ENCODE data around the gene IFT52. TPM values are rescaled to one million over a fixed set of nuclear protein-coding genes. Genes with fewer than 3 reads are reported as not detected.
A peak's percentile ranks its signal among the peaks of the same experiment; 100 is the strongest.

Gene IFT52
- polyA plus RNA-seq, 2 of the 4 experiments (the other 2 are of a cell fraction) = 26.3 to 42.2 TPM

- no peak for TF ChIP-seq NFE2L2 (conservative IDR thresholded peaks at IDR 0.05; ENCODE audit: low read length)
These were observed 75.9 kb downstream of the IFT52 start, which contains the start of gene MYBL2 (continued) for GRCh38 chr20:43666376-43667328.

- Histone ChIP-seq H3K4me1 (peaks cover 29% of the 10 kb centered on the region), H3K4me2 (peak overlapping the region; percentile 87), H3K9me3 (no peaks in the 10 kb centered on the region), H3K4me3 (peak overlapping the region; percentile 67), H3K27ac (peak overlapping the region; percentile 68 to 95)
- WGBS (ENCODE audit: missing lambda C conversion rate) = 25% methylated on average over 9 of the region's 34 CpGs
- ChIA-PET CTCF (interaction anchor here (0.5 to 1.5 kb wide), 5 partner anchors 24 to 450 kb away, joined by 3 to 5 read pairs (median 3); no protein-coding TSS in a partner anchor), POLR2A (interaction anchor here (0.6 to 0.7 kb wide), 2 partner anchors 13 to 92 kb away, joined by 6 to 10 read pairs; no protein-coding TSS in a partner anchor)
- ATAC-seq = peak; percentile 31 to 34; a peak in 4 of 6 replicates
- TF ChIP-seq HDAC2 (IDR thresholded peaks at IDR 0.05) = no peak
- TF ChIP-seq, protein P1, sequence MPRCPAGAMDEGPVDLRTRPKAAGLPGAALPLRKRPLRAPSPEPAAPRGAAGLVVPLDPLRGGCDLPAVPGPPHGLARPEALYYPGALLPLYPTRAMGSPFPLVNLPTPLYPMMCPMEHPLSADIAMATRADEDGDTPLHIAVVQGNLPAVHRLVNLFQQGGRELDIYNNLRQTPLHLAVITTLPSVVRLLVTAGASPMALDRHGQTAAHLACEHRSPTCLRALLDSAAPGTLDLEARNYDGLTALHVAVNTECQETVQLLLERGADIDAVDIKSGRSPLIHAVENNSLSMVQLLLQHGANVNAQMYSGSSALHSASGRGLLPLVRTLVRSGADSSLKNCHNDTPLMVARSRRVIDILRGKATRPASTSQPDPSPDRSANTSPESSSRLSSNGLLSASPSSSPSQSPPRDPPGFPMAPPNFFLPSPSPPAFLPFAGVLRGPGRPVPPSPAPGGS (IDR thresholded peaks at IDR 0.05) = 0 out of 3 replicates have a peak, but pooled peaks have one; percentile 8
- peak; percentile 21 to 40 for DNase-seq (ENCODE audit: low read depth in 1 of 2, low spot score in 1 of 2)
- FAIRE-seq = no peak
These were observed 76.8 kb downstream of the IFT52 start for GRCh38 chr20:43667341-43668132.

- FAIRE-seq = no peak
- Histone ChIP-seq H3K4me3 (no peak overlapping the region), H3K4me1 (peaks cover 29% of the 10 kb centered on the region), H3K4me2 (peak overlapping the region; percentile 87; the same call in 1 of the 3 replicates), H3K9me3 (no peaks in the 10 kb centered on the region), H3K27ac (0 out of 6 replicates have a peak overlapping the region, but pooled peaks of 1 of the 2 experiments have one; percentile 3)
- peak in 1 of 2 experiments; percentile 49; a peak in 3 of 6 replicates for ATAC-seq
- DNase-seq (ENCODE audit: low read depth in 1 of 2, low spot score in 1 of 2) = peak in 1 of 2 experiments; percentile 31
- TF ChIP-seq TP53 (CRISPR knock-in tag; IDR thresholded peaks at IDR 0.05) (no peak), FOSL2 (IDR thresholded peaks at IDR 0.05) (no peak), FOSL2 (CRISPR knock-in tag; IDR thresholded peaks at IDR 0.05) (peak; percentile 24; the same call in 1 of the 2 replicates)
- POLR2A ChIA-PET = no interaction called here
- 42% methylated on average over 3 of the region's 3 CpGs for WGBS (ENCODE audit: missing lambda C conversion rate)
- CTCF ChIA-PET = interaction anchor here (0.6 to 1.7 kb wide), 3 partner anchors 20 to 221 kb away, joined by 3 to 6 read pairs (median 3); no protein-coding TSS in a partner anchor
These were observed 78.6 kb downstream of the IFT52 start for GRCh38 chr20:43669332-43669731.

GRCh38 chr20:43670423-43670822 is 79.7 kb downstream of the IFT52 start:
- FAIRE-seq (no peak), ATAC-seq (no peak), DNase-seq (ENCODE audit: low read depth in 1 of 2, low spot score in 1 of 2) (no peak)
- Histone ChIP-seq H3K4me1 (peaks cover 29% of the 10 kb centered on the region), H3K9me3 (no peaks in the 10 kb centered on the region), H3K4me3 (no peak overlapping the region), H3K27ac (no peak overlapping the region), H3K4me2 (no peak overlapping the region)
- 59% methylated on average over 2 of the region's 2 CpGs for WGBS (ENCODE audit: missing lambda C conversion rate)
- ChIA-PET CTCF (interaction anchor here (1.2 to 1.7 kb wide), 3 partner anchors 10 to 222 kb away, joined by 3 to 6 read pairs (median 4); no protein-coding TSS in a partner anchor), POLR2A (no interaction called here)
- TF ChIP-seq EHF (CRISPR knock-in tag; IDR thresholded peaks at IDR 0.05) = no peak
- TF ChIP-seq HOXB5 (CRISPR knock-in tag; IDR thresholded peaks at IDR 0.05) = no peak
- no peak for TF ChIP-seq ZSCAN20 (CRISPR knock-in tag; IDR thresholded peaks at IDR 0.05)
- no peak for TF ChIP-seq FOSL2 (IDR thresholded peaks at IDR 0.05)
- no peak for TF ChIP-seq FOSL2 (CRISPR knock-in tag; IDR thresholded peaks at IDR 0.05)
- TF ChIP-seq FOXS1 (CRISPR knock-in tag; IDR thresholded peaks at IDR 0.05) = no peak
- no peak for TF ChIP-seq EP300 (IDR thresholded peaks at IDR 0.05)
- no peak for TF ChIP-seq FOSB (CRISPR knock-in tag; IDR thresholded peaks at IDR 0.05)

DNA sequence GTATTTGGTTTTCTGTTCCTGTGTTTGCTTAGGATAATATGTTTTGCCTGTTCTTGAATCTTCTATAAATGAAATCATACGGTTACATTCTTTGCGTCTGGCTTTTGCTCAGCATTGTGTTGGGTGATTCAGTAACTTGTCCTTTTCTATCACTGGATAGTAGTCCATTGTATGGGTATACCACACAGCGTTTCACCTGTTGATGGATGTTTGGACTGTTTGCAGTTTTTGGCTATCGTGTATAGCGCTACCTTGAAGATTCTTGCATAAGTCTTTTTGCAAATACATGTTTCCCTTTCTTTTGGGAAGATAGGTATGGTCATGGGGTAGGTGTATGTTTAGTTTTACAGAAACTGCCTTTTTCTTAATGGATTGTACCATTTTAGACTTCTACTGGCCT is 85.6 kb downstream of the IFT52 start:
- DNase-seq (ENCODE audit: low read depth in 1 of 2, low spot score in 1 of 2) (no peak), ATAC-seq (no peak), FAIRE-seq (no peak)
- H3K4me3 ChIP-seq = no peak overlapping the region
- 92% methylated on average over 5 of the region's 5 CpGs for WGBS (ENCODE audit: missing lambda C conversion rate)
- no peak overlapping the region for H3K4me2 ChIP-seq
- POLR2A ChIA-PET = no interaction called here
- H3K4me1 ChIP-seq = no peaks in the 10 kb centered on the region
- H3K9me3 ChIP-seq = no peaks in the 10 kb centered on the region
- CTCF ChIA-PET = no interaction called here
- no peak overlapping the region for H3K27ac ChIP-seq
- no peak for TF ChIP-seq KDM1A (IDR thresholded peaks at IDR 0.05; ENCODE audit: low read depth)
- no peak for TF ChIP-seq HMGXB4 (CRISPR knock-in tag; IDR thresholded peaks at IDR 0.05; ENCODE audit: borderline replicate concordance)
- no peak for TF ChIP-seq ZFP36 (IDR thresholded peaks at IDR 0.05; ENCODE audit: borderline replicate concordance, partially characterized antibody)
- no peak for TF ChIP-seq NFE2L2 (conservative IDR thresholded peaks at IDR 0.05; ENCODE audit: low read length)
- no peak for TF ChIP-seq SREBF2 (IDR thresholded peaks at IDR 0.05)
- TF ChIP-seq RAD21 (conservative IDR thresholded peaks at IDR 0.05 in 1 of 2, IDR thresholded peaks at IDR 0.05 in 1 of 2) = no peak
- TF ChIP-seq EHF (CRISPR knock-in tag; IDR thresholded peaks at IDR 0.05) = no peak
- no peak for TF ChIP-seq FOSL2 (IDR thresholded peaks at IDR 0.05)
- no peak for TF ChIP-seq FOSL2 (CRISPR knock-in tag; IDR thresholded peaks at IDR 0.05)
- TF ChIP-seq, protein P1 (IDR thresholded peaks at IDR 0.05) = no peak
- TF ChIP-seq RARB (CRISPR knock-in tag; IDR thresholded peaks at IDR 0.05) = no peak

Measured in A549 (cell line).